PC-9 (cell line): ENCODE data around the gene TBC1D24. TPM values are rescaled to one million over a fixed set of nuclear protein-coding genes. Genes with fewer than 3 reads are reported as not detected.
A peak's percentile ranks its signal among the peaks of the same experiment; 100 is the strongest.

Experiments used
- BruUV-seq: library from RNA; stranded (reverse); fragments of 400-500 nt; replicated peaks from 2 replicates; lab custom pipeline; 2021; lab: Mats Ljungman, UMichigan
- CTCF ChIA-PET: fragments of 300-600 bp; sonication (Branson Sonifier 250); formaldehyde crosslinking; loops from one replicate; lab custom pipeline; 2022; ENCODE audit warnings: antibody characterized with exemption; lab: Charles Lee
- POLR2A ChIA-PET: fragments of 300-600 bp; sonication (Branson Sonifier 250); formaldehyde crosslinking; loops from one replicate; lab custom pipeline; 2022; ENCODE audit warnings: antibody characterized with exemption; ENCODE audit not compliant: unreplicated experiment; lab: Charles Lee
- DNase-seq, 2 experiments: peaks; one replicate each; pipeline versions ENCODE4 v3.0.0 to v3.0.0-alpha.2; 2015 to 2022; ENCODE audit warnings: mixed read lengths in 1 of 2
- H2AFZ ChIP-seq: fragments of 200-600 bp; sonication (generic); 2 replicates; pipeline ENCODE4 v1.8.1; 2017; ENCODE audit warnings: antibody characterized with exemption
- H3F3A ChIP-seq: fragments of 200-600 bp; sonication (generic); 2 replicates; pipeline ENCODE4 v1.8.1; 2017; ENCODE audit warnings: antibody characterized with exemption, mild to moderate bottlenecking, low read depth; ENCODE audit not compliant: insufficient read depth
- H3K27ac ChIP-seq: fragments of 200-600 bp; sonication (generic); 2 replicates; pipeline ENCODE4 v1.6.1; 2016; ENCODE audit warnings: mixed run types
- H3K27me3 ChIP-seq: fragments of 200-600 bp; sonication (generic); 2 replicates; pipeline ENCODE4 v1.6.1; 2016; ENCODE audit warnings: low read depth, mixed run types; ENCODE audit not compliant: insufficient read depth
- H3K36me3 ChIP-seq: fragments of 200-600 bp; sonication (generic); 2 replicates; pipeline ENCODE4 v1.6.1; 2016; ENCODE audit warnings: low read depth, mixed run types
- H3K4me1 ChIP-seq: fragments of 200-600 bp; sonication (generic); replicated peaks from 2 replicates; pipeline ENCODE4 v1.6.1; 2016; ENCODE audit warnings: mixed run types; ENCODE audit not compliant: insufficient read depth
- H3K4me2 ChIP-seq: fragments of 200-600 bp; sonication (generic); 2 replicates; pipeline ENCODE4 v1.6.1; 2017; ENCODE audit warnings: mixed run types
- H3K4me3 ChIP-seq: fragments of 200-600 bp; sonication (generic); 2 replicates; pipeline ENCODE4 v1.6.1; 2016; ENCODE audit warnings: mixed run types
- H3K79me2 ChIP-seq: fragments of 200-600 bp; sonication (generic); 2 replicates; pipeline ENCODE4 v1.6.1; 2017; ENCODE audit warnings: low read depth, mixed run types
- H3K9me2 ChIP-seq: fragments of 200-600 bp; sonication (generic); 2 replicates; pipeline ENCODE4 v1.8.1; 2017; ENCODE audit warnings: mild to moderate bottlenecking; ENCODE audit not compliant: insufficient read depth
- H3K9me3 ChIP-seq: fragments of 200-600 bp; sonication (generic); 2 replicates; pipeline ENCODE4 v1.8.1; 2016; ENCODE audit warnings: low read depth; ENCODE audit not compliant: insufficient read depth
- H4K20me1 ChIP-seq: fragments of 200-600 bp; sonication (generic); 2 replicates; pipeline ENCODE4 v1.8.1; 2017; ENCODE audit not compliant: insufficient read depth
- CTCF ChIP-seq: fragments of 200-600 bp; sonication (generic); conservative IDR thresholded peaks from 2 replicates; pipeline ENCODE4 v1.6.1; 2017; ENCODE audit warnings: mixed run types, antibody characterized with exemption, mild to moderate bottlenecking, moderate library complexity
- EZH2 ChIP-seq: fragments of 200-600 bp; sonication (generic); IDR thresholded peaks from 2 replicates; pipeline ENCODE4 v1.8.0; 2017; ENCODE audit warnings: antibody characterized with exemption, low read depth
- intact Hi-C: fragments of 100-400 bp; cut with micrococcal nuclease; formaldehyde crosslinking; loops from one replicate; pipeline ENCODE4 v1.10.0; 2022; ENCODE audit not compliant: unreplicated experiment
- total RNA-seq: library from RNA; stranded (reverse); gene quantifications from 2 replicates; pipeline ENCODE4 v1.2.3, GENCODE V29; 2021

The TBC1D24 gene
- total RNA-seq, 1 experiment from 2014 or later, result 30.0 TPM

- ChIA-PET CTCF (no interaction called here), POLR2A (interaction anchor here (0.6 kb wide), 1 partner anchor 10 kb away, joined by 7 read pairs; no protein-coding TSS in a partner anchor)
- H3K36me3 ChIP-seq, result peaks cover 7% of the 10 kb centered on the region; the same call in 1 of the 2 replicates
- H3K9me2 ChIP-seq, result no peaks in the 10 kb centered on the region
- H3K27ac ChIP-seq, result no peak overlapping the region
- no peak overlapping the region for H3K4me2 ChIP-seq
- H3K4me1 ChIP-seq, result peaks cover 10% of the 10 kb centered on the region
- peaks cover 7% of the 10 kb centered on the region for H3K79me2 ChIP-seq
- TF ChIP-seq CTCF (no peak), EZH2 (no peak)
- no peak overlapping the region for H2AFZ ChIP-seq
- no peak overlapping the region for H3K4me3 ChIP-seq
- no peak for DNase-seq
- no peaks in the 10 kb centered on the region for H3K9me3 ChIP-seq
- peaks cover 40% of the 10 kb centered on the region for H3F3A ChIP-seq
- no peaks in the 10 kb centered on the region for H4K20me1 ChIP-seq
- intact Hi-C loops, result no loop called here
- no TSS peak for BruUV-seq
- no peaks in the 10 kb centered on the region for H3K27me3 ChIP-seq
These were observed 17.7 kb upstream of the TBC1D24 start for GRCh38 chr16:2457267-2457666.

GRCh38 chr16:2457946-2458345 lies 17.0 kb upstream of the TBC1D24 start:
- BruUV-seq, result TSS peak; percentile 19
- POLR2A ChIA-PET, result no interaction called here
- H3K79me2 ChIP-seq, result peaks cover 7% of the 10 kb centered on the region

GRCh38 chr16:2458887-2459646 lies 15.9 kb upstream of the TBC1D24 start:
- Histone ChIP-seq H3K27me3 (no peaks in the 10 kb centered on the region), H3K4me3 (peak overlapping the region; percentile 61), H3K36me3 (no peaks in the 10 kb centered on the region), H4K20me1 (0 out of 2 replicates have a peak, but pooled peaks cover 4% of the 10 kb centered on the region), H3K4me2 (peak overlapping the region; percentile 94), H3K27ac (no peak overlapping the region), H3K9me3 (no peaks in the 10 kb centered on the region), H2AFZ (peak overlapping the region; percentile 80), H3F3A (peaks cover 40% of the 10 kb centered on the region), H3K9me2 (no peaks in the 10 kb centered on the region), H3K4me1 (peaks cover 19% of the 10 kb centered on the region), H3K79me2 (peaks cover 7% of the 10 kb centered on the region)
- intact Hi-C loops, result no loop called here
- DNase-seq, result no peak
- TF ChIP-seq CTCF, result no peak
- TF ChIP-seq EZH2, result no peak
- ChIA-PET POLR2A (interaction anchor here (0.6 to 1.2 kb wide), 3 partner anchors 9 to 965 kb away, joined by 4 to 16 read pairs (median 6); no protein-coding TSS in a partner anchor), CTCF (interaction anchor here (0.6 to 1.1 kb wide), 3 partner anchors 16 to 234 kb away, joined by 3 to 4 read pairs (median 3); partner anchors contain the start of gene TBC1D24)
- no TSS peak for BruUV-seq

More at GRCh38 chr16:2457946-2458345, 17.0 kb upstream of the TBC1D24 start:
- H4K20me1 ChIP-seq, result no peaks in the 10 kb centered on the region
- peak in 1 of 2 experiments; percentile 26 for DNase-seq
- H3K27me3 ChIP-seq, result no peaks in the 10 kb centered on the region
- H3F3A ChIP-seq, result peaks cover 40% of the 10 kb centered on the region
- H3K9me3 ChIP-seq, result no peaks in the 10 kb centered on the region
- H3K4me1 ChIP-seq, result peaks cover 10% of the 10 kb centered on the region
- H3K27ac ChIP-seq, result no peak overlapping the region
- H3K36me3 ChIP-seq, result 0 out of 2 replicates have a peak, but pooled peaks cover 4% of the 10 kb centered on the region
- intact Hi-C loops, result no loop called here
- no peaks in the 10 kb centered on the region for H3K9me2 ChIP-seq
- TF ChIP-seq CTCF (no peak), EZH2 (no peak)
- CTCF ChIA-PET, result interaction anchor here (0.7 kb wide), 1 partner anchor 28 kb away, joined by 3 read pairs; no protein-coding TSS in a partner anchor
- H3K4me2 ChIP-seq, result no peak overlapping the region
- H2AFZ ChIP-seq, result no peak overlapping the region
- no peak overlapping the region for H3K4me3 ChIP-seq
